Keratinocyte (primary cell): Measurements from ENCODE around the gene ADRB2. TPM values are rescaled to one million over a fixed set of nuclear protein-coding genes. Genes with fewer than 3 reads are reported as not detected.

Source experiments
- DNase-seq: peaks from one replicate; pipeline ENCODE4 v3.0.0-alpha.2; 2011; ENCODE audit warnings: low read depth, missing footprints, low spot score
- FAIRE-seq: peaks from 2 replicates; lab custom pipeline; 2011; peaks lifted over from hg19 to GRCh38; lab: Jason Lieb, UNC
- H2AFZ ChIP-seq: 2 replicates; pipeline ENCODE4 v1.6.0; 2012; ENCODE audit warnings: low read length, control low read depth, inconsistent platforms; ENCODE audit not compliant: control insufficient read depth
- H3K27ac ChIP-seq: 2 replicates; pipeline ENCODE4 v1.5.1; 2011; ENCODE audit warnings: low read length; ENCODE audit not compliant: control insufficient read depth, insufficient read depth
- H3K27me3 ChIP-seq: 3 replicates; pipeline ENCODE4 v1.6.0; 2011; ENCODE audit warnings: low read length; ENCODE audit not compliant: control insufficient read depth, insufficient read depth; ENCODE audit errors: extremely low read depth
- H3K36me3 ChIP-seq, 2 experiments: 2 replicates in 1 of 2; 3 replicates in 1 of 2; pipeline ENCODE4 v1.5.1; 2011; ENCODE audit warnings: low read length in 2 of 2, mild to moderate bottlenecking in 1 of 2; ENCODE audit not compliant: control insufficient read depth in 2 of 2, insufficient read depth in 2 of 2; ENCODE audit errors: extremely low read depth in 1 of 2
- H3K4me1 ChIP-seq: 3 replicates; pipeline ENCODE4 v1.5.1; 2011; ENCODE audit warnings: low read length; ENCODE audit not compliant: control insufficient read depth, insufficient read depth; ENCODE audit errors: extremely low read depth
- H3K4me2 ChIP-seq: 3 replicates; pipeline ENCODE4 v1.6.0; 2011; ENCODE audit warnings: low read depth, low read length; ENCODE audit not compliant: control insufficient read depth, insufficient read depth; ENCODE audit errors: extremely low read depth
- H3K4me3 ChIP-seq, 3 experiments: fragments of 200-600 bp in 1 of 3; sonication (generic) in 1 of 3; 2 replicates in 2 of 3; 3 replicates in 1 of 3; pipeline ENCODE4 v1.5.1; 2011 to 2016; ENCODE audit warnings: low read length in 3 of 3, mild to moderate bottlenecking in 3 of 3, control low read depth in 2 of 3, inconsistent platforms in 1 of 3, low read depth in 1 of 3, mixed read lengths in 1 of 3, mixed run types in 1 of 3, moderate library complexity in 1 of 3; ENCODE audit not compliant: control insufficient read depth in 2 of 3, insufficient read depth in 2 of 3; ENCODE audit errors: extremely low read depth in 1 of 3
- H3K79me2 ChIP-seq: 2 replicates; pipeline ENCODE4 v1.6.0; 2012; ENCODE audit warnings: low read length; ENCODE audit not compliant: control insufficient read depth, insufficient read depth
- H3K9ac ChIP-seq: 3 replicates; pipeline ENCODE4 v1.6.0; 2011; ENCODE audit warnings: low read length; ENCODE audit not compliant: control insufficient read depth, insufficient read depth; ENCODE audit errors: extremely low read depth
- H3K9me1 ChIP-seq: 3 replicates; pipeline ENCODE4 v1.6.0; 2011; ENCODE audit warnings: low read length; ENCODE audit not compliant: control insufficient read depth, insufficient read depth; ENCODE audit errors: extremely low read depth
- H3K9me3 ChIP-seq: 2 replicates; pipeline ENCODE4 v1.5.1; 2012; ENCODE audit warnings: low read depth, low read length; ENCODE audit not compliant: control insufficient read depth
- H4K20me1 ChIP-seq: 3 replicates; pipeline ENCODE4 v1.6.0; 2011; ENCODE audit warnings: low read length; ENCODE audit not compliant: control insufficient read depth, insufficient read depth; ENCODE audit errors: extremely low read depth
- EZH2 ChIP-seq: IDR thresholded peaks from one replicate; pipeline ENCODE4 v1.6.1; 2012; ENCODE audit warnings: inconsistent platforms, mild to moderate bottlenecking, low read length, moderate library complexity
- dilution Hi-C: fragments of 300-500 bp; cut with MboI; formaldehyde crosslinking; loops from one replicate; pipeline ENCODE4 v1.7.0; 2020; ENCODE audit warnings: low sequenced_read_pairs; ENCODE audit not compliant: extremely low pct_ligation_motif_present
- polyA plus RNA-seq, 5 experiments: library from polyadenylated mRNA; depleted of rRNA in 3 of 5; stranded (reverse) in 3 of 5; stranded (forward) in 1 of 5; unstranded in 1 of 5; fragments of >200 nt; gene quantifications; 1 replicate in 1 of 5; 2 replicates in 3 of 5; 3 replicates in 1 of 5; pipeline versions ENCODE4 v1.2.1 to v1.2.3, GENCODE V29; 2011 to 2012; ENCODE audit warnings: missing spikeins in 2 of 5, low read depth in 1 of 5, low replicate concordance in 1 of 5
- TF ChIP-seq, protein P1 (sequence below), 3 experiments: IDR thresholded peaks in 1 of 3; conservative IDR thresholded peaks in 1 of 3; optimal IDR thresholded peaks in 1 of 3; 2 replicates in 2 of 3; 3 replicates in 1 of 3; pipeline versions ENCODE3 to v1.5.1; 2011; ENCODE audit warnings: low read length in 3 of 3, mild to moderate bottlenecking in 3 of 3, moderate library complexity in 2 of 3, control low read depth in 1 of 3, inconsistent platforms in 1 of 3; ENCODE audit not compliant: insufficient read depth in 2 of 3; ENCODE audit errors: extremely low read depth in 1 of 3

ADRB2 gene
- polyA plus RNA-seq, 1 donor (not counting 4 experiments of a cell fraction or from before 2014, with no cell fraction given), result 39.7 TPM

DNA sequence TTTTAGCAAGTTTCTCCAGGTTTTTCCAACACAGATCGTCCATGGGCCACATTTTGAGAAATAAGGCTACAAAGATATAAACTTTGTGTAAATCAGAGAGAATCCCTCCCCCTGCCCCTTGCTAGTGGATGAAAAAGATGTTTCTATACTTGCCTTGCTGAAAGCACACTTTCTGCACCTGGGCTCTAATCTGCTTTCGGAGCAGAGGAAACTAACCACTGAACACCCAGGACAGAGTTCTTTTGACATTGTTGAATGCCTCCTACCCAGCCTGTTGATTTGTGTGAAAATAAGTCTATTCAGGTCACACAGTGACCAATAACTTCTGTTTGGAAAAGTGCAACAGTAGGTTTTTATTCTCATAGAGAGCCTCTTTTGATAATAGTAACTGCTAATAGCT lies 7.5 kb downstream of the ADRB2 start:
- FAIRE-seq (peak; percentile 62), DNase-seq (no peak)
- H3K27ac ChIP-seq, result no peak overlapping the region
- H3K27me3 ChIP-seq, result no peaks in the 10 kb centered on the region
- dilution Hi-C loops, result no loop called here
- peaks cover 80% of the 10 kb centered on the region for H3K79me2 ChIP-seq
- H3K4me2 ChIP-seq, result no peak overlapping the region
- H3K4me1 ChIP-seq, result peaks cover 21% of the 10 kb centered on the region
- peaks cover 11 to 24% of the 10 kb centered on the region in 2 experiments for H3K36me3 ChIP-seq
- no peak overlapping the region for H3K9ac ChIP-seq
- H3K4me3 ChIP-seq, result no peak overlapping the region
- H3K9me1 ChIP-seq, result no peaks in the 10 kb centered on the region
- no peaks in the 10 kb centered on the region for H3K9me3 ChIP-seq
- H4K20me1 ChIP-seq, result peaks cover 25% of the 10 kb centered on the region
- H2AFZ ChIP-seq, result no peak overlapping the region
- TF ChIP-seq, protein P1, sequence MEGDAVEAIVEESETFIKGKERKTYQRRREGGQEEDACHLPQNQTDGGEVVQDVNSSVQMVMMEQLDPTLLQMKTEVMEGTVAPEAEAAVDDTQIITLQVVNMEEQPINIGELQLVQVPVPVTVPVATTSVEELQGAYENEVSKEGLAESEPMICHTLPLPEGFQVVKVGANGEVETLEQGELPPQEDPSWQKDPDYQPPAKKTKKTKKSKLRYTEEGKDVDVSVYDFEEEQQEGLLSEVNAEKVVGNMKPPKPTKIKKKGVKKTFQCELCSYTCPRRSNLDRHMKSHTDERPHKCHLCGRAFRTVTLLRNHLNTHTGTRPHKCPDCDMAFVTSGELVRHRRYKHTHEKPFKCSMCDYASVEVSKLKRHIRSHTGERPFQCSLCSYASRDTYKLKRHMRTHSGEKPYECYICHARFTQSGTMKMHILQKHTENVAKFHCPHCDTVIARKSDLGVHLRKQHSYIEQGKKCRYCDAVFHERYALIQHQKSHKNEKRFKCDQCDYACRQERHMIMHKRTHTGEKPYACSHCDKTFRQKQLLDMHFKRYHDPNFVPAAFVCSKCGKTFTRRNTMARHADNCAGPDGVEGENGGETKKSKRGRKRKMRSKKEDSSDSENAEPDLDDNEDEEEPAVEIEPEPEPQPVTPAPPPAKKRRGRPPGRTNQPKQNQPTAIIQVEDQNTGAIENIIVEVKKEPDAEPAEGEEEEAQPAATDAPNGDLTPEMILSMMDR (optimal IDR thresholded peaks at IDR 0.05 in 1 of 3, IDR thresholded peaks at IDR 0.05 in 1 of 3, conservative IDR thresholded peaks at IDR 0.05 in 1 of 3; ENCODE audit: extremely low read depth in 1 of 3, insufficient read depth in 2 of 3, low read length in 3 of 3), result no peak
- TF ChIP-seq EZH2, result no peak

DNA sequence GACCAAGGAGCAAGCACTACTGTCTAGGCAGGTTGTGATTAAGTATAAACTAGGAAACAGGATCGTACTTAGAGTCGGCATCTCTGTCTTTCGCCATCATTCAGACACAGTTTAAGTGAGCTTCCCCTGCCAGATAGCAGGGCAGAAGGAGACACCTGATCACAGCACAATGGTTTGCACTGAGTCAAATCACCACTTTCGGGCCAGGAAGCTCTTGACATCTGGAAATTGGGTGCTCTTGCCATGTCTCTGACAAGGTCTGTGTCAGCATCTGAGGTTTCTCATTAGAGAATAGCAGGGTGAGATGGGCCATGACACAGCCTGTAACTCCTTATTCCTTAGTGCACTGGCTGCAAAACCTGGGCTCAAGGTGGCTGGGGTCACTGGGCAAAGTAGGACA lies 8.3 kb downstream of the ADRB2 start:
- H3K27ac ChIP-seq, result no peak overlapping the region
- FAIRE-seq, result no peak
- dilution Hi-C loops, result no loop called here
- H4K20me1 ChIP-seq, result peaks cover 18% of the 10 kb centered on the region
- H3K36me3 ChIP-seq, result peaks cover 11 to 19% of the 10 kb centered on the region in 2 experiments
- H2AFZ ChIP-seq, result no peak overlapping the region
- no peak overlapping the region for H3K4me2 ChIP-seq
- no peak overlapping the region for H3K9ac ChIP-seq
- peaks cover 75% of the 10 kb centered on the region for H3K79me2 ChIP-seq
- H3K27me3 ChIP-seq, result no peaks in the 10 kb centered on the region
- DNase-seq, result no peak
- no peaks in the 10 kb centered on the region for H3K9me3 ChIP-seq
- H3K4me1 ChIP-seq, result peaks cover 21% of the 10 kb centered on the region
- no peaks in the 10 kb centered on the region for H3K9me1 ChIP-seq
- no peak overlapping the region for H3K4me3 ChIP-seq
- TF ChIP-seq EZH2, result no peak
- TF ChIP-seq, protein P1 (optimal IDR thresholded peaks at IDR 0.05 in 1 of 3, IDR thresholded peaks at IDR 0.05 in 1 of 3, conservative IDR thresholded peaks at IDR 0.05 in 1 of 3; ENCODE audit: extremely low read depth in 1 of 3, insufficient read depth in 2 of 3, low read length in 3 of 3), result no peak
